ENCODE measurements around the gene TBC1D2B. TPM values are rescaled to one million over a fixed set of nuclear protein-coding genes. Genes with fewer than 3 reads are reported as not detected.
A peak's percentile ranks its signal among the peaks of the same experiment; 100 is the strongest.

The TBC1D2B gene
- polyA plus RNA-seq, 4 donors: 7.6 to 44.4 (median 11.9) TPM

DNA sequence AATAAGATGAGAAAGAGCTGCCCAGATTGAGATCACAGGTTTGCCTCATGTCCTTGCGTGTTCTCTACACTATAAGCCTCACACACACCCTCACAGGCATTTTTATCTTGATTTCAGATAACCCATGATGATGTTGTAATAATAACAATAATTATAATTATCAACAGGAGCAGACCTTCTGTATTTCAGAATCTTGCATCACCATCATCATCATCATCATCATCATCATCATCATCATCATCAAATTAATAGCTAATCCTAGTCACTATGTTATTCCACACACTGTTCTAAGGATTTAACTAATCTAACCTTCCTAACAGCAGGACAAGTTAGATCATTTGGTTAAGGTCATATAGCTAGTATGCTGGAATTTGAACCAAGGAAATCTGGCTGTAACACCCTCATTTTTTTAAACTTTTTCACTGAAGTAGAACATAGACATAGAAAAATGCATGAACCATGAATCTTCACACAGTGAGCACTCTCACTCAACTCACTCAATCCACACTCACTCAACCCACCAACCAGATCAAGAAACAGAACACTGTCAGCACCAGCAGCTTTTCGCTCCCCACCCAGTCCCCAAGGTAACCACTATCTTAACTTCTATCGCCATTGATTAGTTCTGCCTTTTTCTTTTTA is 13.0 kb upstream of the TBC1D2B start:
- no peak overlapping the region for H3K27ac ChIP-seq (ENCODE audit: low read depth in 1 of 3, low read length in 2 of 3)
- H3K36me3 ChIP-seq (ENCODE audit: control insufficient read depth in 3 of 3, insufficient read depth in 2 of 3, low read depth in 1 of 3, low read length in 3 of 3): no peaks in the 10 kb centered on the region
- H3K27me3 ChIP-seq (ENCODE audit: control insufficient read depth in 3 of 3, insufficient read depth in 3 of 3, low read length in 3 of 3): no peaks in the 10 kb centered on the region
- no peak overlapping the region for H3K4me3 ChIP-seq (ENCODE audit: low read depth in 1 of 3, low read length in 3 of 3)
- peaks cover 4 to 31% (median 6%) of the 10 kb centered on the region in 3 donors for H3K4me1 ChIP-seq (ENCODE audit: control insufficient read depth in 3 of 3, insufficient read depth in 2 of 3, low read depth in 1 of 3, low read length in 2 of 3)
- 84 to 95% (median 93%) methylated on average over 3 of the region's 3 CpGs for WGBS, 3 donors
- no peaks in the 10 kb centered on the region for H3K9me3 ChIP-seq (ENCODE audit: control insufficient read depth in 2 of 2, insufficient read depth in 1 of 2, low read depth in 1 of 2, low read length in 1 of 2)
- FAIRE-seq (no peak), DNase-seq (no peak)

DNA sequence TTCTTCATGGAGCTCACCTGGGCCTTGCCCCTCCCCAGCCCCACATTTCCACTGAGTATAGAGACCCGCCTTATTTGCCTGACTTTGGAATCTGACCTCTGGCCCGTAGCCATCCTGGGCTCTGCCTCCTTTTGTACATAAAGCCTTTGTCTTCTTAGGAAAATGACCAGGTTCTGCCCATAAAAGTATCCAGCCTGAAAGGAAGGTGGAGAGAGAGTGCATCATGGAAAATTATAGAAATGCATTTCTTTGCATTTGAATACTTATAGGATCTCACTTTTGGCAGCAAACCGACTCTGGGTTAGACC is 11.2 kb upstream of the TBC1D2B start:
- WGBS, 3 donors: 10 to 65% (median 37%) methylated on average over 3 of the region's 3 CpGs
- no peaks in the 10 kb centered on the region for H3K27me3 ChIP-seq (ENCODE audit: control insufficient read depth in 3 of 3, insufficient read depth in 3 of 3, low read length in 3 of 3)
- H3K9me3 ChIP-seq (ENCODE audit: control insufficient read depth in 2 of 2, insufficient read depth in 1 of 2, low read depth in 1 of 2, low read length in 1 of 2): no peaks in the 10 kb centered on the region
- H3K36me3 ChIP-seq (ENCODE audit: control insufficient read depth in 3 of 3, insufficient read depth in 2 of 3, low read depth in 1 of 3, low read length in 3 of 3): no peaks in the 10 kb centered on the region
- H3K4me1 ChIP-seq (ENCODE audit: control insufficient read depth in 3 of 3, insufficient read depth in 2 of 3, low read depth in 1 of 3, low read length in 2 of 3): peaks cover 1 to 31% (median 4%) of the 10 kb centered on the region in 3 donors
- no peak overlapping the region for H3K27ac ChIP-seq (ENCODE audit: low read depth in 1 of 3, low read length in 2 of 3)
- DNase-seq: peak; percentile 49 to 68
- no peak for FAIRE-seq
- no peak overlapping the region for H3K4me3 ChIP-seq (ENCODE audit: low read depth in 1 of 3, low read length in 3 of 3)

DNA sequence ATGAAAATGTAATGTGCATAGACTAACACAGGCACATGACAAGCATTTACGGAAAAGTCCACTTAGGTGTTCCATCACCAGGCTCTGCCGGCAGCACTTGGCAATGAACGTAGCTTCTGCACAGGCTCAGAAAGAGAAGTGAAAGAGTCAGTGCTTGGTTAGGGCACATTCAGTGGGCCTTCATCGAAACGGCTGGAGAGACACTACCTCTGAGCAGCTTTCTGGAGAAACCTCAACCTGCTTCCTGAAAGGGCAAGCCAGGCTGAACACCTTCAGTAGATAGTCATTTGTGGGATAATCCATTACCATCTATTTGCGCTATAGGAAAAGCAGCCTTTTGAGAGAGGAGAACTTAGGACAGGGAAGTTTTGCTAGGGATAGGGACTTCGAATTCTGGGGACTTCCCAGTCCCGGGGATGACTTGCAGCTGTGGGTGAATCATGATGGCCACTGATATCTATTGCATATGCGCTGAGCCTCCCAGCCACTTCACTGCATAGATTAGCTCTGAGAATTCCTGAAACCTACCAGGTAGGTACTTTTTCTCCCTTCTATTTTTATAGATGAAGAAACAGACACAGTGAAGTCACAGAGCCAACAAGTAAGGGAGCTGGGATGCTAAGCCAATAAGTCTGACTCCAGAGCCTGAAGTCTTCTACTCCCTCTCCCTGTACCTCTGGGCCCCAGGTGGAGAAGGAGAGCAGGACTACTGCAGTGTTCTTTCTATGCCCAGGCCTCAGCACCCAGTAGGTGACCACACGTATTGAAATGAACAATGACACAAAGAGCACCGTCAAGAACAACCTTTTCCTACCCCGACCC is 10.7 kb upstream of the TBC1D2B start:
- no peak for DNase-seq
- H3K4me1 ChIP-seq (ENCODE audit: control insufficient read depth in 3 of 3, insufficient read depth in 2 of 3, low read depth in 1 of 3, low read length in 2 of 3): peaks cover 1 to 31% (median 4%) of the 10 kb centered on the region in 3 donors

DNA sequence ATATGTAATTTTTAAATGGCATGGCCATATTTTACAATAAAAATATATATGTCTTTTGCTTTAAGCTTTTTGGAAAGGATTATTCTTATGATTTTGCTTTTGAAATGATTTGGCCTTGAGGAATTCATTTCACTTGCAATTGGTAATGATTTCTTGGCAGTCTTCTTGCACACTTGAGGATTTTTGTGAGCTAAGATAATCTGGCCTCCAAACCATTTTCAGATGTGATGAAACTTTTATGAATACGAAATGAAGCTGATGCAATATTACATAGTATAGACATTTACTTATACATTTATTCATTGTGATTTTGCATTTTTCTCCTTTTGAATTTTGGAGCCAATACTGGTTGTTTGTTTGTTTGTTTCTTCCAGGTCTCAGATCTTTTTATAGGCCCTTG is 8.4 kb upstream of the TBC1D2B start:
- peaks cover 1 to 28% (median 4%) of the 10 kb centered on the region in 3 donors for H3K4me1 ChIP-seq (ENCODE audit: control insufficient read depth in 3 of 3, insufficient read depth in 2 of 3, low read depth in 1 of 3, low read length in 2 of 3)
- DNase-seq (no peak), FAIRE-seq (no peak)
- H3K4me3 ChIP-seq (ENCODE audit: low read depth in 1 of 3, low read length in 3 of 3): no peak overlapping the region
- no peaks in the 10 kb centered on the region for H3K36me3 ChIP-seq (ENCODE audit: control insufficient read depth in 3 of 3, insufficient read depth in 2 of 3, low read depth in 1 of 3, low read length in 3 of 3)
- 74 to 97% (median 86%) methylated on average over 1 of the region's 1 CpG for WGBS, 3 donors
- H3K27ac ChIP-seq (ENCODE audit: low read depth in 1 of 3, low read length in 2 of 3): no peak overlapping the region
- H3K27me3 ChIP-seq (ENCODE audit: control insufficient read depth in 3 of 3, insufficient read depth in 3 of 3, low read length in 3 of 3): no peaks in the 10 kb centered on the region
- no peaks in the 10 kb centered on the region for H3K9me3 ChIP-seq (ENCODE audit: control insufficient read depth in 2 of 2, insufficient read depth in 1 of 2, low read depth in 1 of 2, low read length in 1 of 2)

More for the DNA sequence above, 10.7 kb upstream of the TBC1D2B start:
- no peak for FAIRE-seq
- no peaks in the 10 kb centered on the region for H3K36me3 ChIP-seq (ENCODE audit: control insufficient read depth in 3 of 3, insufficient read depth in 2 of 3, low read depth in 1 of 3, low read length in 3 of 3)
- 62 to 72% (median 62%) methylated on average over 12 of the region's 12 CpGs for WGBS, 3 donors
- no peaks in the 10 kb centered on the region for H3K27me3 ChIP-seq (ENCODE audit: control insufficient read depth in 3 of 3, insufficient read depth in 3 of 3, low read length in 3 of 3)
- no peaks in the 10 kb centered on the region for H3K9me3 ChIP-seq (ENCODE audit: control insufficient read depth in 2 of 2, insufficient read depth in 1 of 2, low read depth in 1 of 2, low read length in 1 of 2)
- no peak overlapping the region for H3K4me3 ChIP-seq (ENCODE audit: low read depth in 1 of 3, low read length in 3 of 3)
- H3K27ac ChIP-seq (ENCODE audit: low read depth in 1 of 3, low read length in 2 of 3): no peak overlapping the region

DNA sequence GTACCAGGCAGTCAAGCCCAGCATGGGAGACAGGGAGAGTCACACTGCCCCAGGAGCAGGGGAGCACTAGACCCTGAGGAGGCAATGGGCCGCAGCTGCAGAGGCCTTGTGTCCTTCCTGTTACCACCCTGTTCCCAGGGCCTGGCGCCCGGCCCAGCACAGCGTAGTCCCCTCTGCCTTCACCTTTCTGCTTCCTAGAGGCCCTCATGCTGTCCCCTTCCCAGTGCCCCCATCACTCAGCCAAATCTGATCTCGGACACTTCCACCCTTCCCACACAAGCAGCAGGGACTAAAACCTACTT is 6.9 kb upstream of the TBC1D2B start:
- FAIRE-seq: no peak
- no peaks in the 10 kb centered on the region for H3K27me3 ChIP-seq (ENCODE audit: control insufficient read depth in 3 of 3, insufficient read depth in 3 of 3, low read length in 3 of 3)
- H3K36me3 ChIP-seq (ENCODE audit: control insufficient read depth in 3 of 3, insufficient read depth in 2 of 3, low read depth in 1 of 3, low read length in 3 of 3): no peaks in the 10 kb centered on the region
- no peaks in the 10 kb centered on the region for H3K9me3 ChIP-seq (ENCODE audit: control insufficient read depth in 2 of 2, insufficient read depth in 1 of 2, low read depth in 1 of 2, low read length in 1 of 2)
- no peak overlapping the region for H3K4me3 ChIP-seq (ENCODE audit: low read depth in 1 of 3, low read length in 3 of 3)
- peaks cover 1 to 39% (median 4%) of the 10 kb centered on the region in 3 donors for H3K4me1 ChIP-seq (ENCODE audit: control insufficient read depth in 3 of 3, insufficient read depth in 2 of 3, low read depth in 1 of 3, low read length in 2 of 3)
- DNase-seq: no peak
- H3K27ac ChIP-seq (ENCODE audit: low read depth in 1 of 3, low read length in 2 of 3): peak overlapping the region in 1 of 3 donors; percentile 44
- WGBS, 3 donors: 33 to 67% (median 59%) methylated on average over 3 to 5 of the region's 5 CpGs

DNA sequence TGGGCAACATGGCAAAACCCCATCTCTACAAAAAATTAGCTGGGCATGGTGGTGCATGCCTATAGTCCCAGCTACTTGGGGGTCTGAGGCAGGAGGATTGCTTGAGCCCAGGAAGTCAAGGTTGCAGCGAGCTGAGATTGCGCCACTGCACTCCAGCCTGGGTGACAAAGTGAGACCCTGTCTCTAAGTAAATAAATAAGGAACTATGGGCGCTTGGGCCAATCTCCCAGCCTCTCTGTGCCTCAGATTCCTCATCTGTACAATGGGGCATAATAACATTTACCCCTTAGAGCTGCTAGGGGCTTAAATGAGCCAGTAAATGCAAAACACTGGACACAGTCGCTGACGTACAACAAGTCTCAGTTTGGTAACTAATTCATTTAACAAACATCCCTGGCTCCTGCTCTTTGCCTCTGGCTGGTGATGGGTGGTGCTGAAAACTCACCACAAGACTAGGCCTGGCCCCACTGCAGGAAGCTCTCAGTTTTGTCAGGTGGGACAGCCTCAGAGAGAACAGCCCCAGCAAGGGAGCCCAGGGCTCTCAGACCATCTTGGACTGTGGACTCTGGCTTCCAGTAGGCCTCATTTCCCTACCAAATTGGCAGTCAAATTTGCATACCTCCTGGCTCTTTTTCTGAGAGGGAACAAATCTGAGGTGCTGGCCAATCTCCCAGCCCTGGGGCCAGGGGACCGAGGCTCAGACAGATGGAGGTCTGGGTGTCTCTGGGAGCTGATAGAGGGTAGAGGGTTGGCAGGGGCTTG is 6.4 kb upstream of the TBC1D2B start:
- peak overlapping the region in 1 of 3 donors; percentile 44 for H3K27ac ChIP-seq (ENCODE audit: low read depth in 1 of 3, low read length in 2 of 3)
- H3K4me3 ChIP-seq (ENCODE audit: low read depth in 1 of 3, low read length in 3 of 3): no peak overlapping the region
- peaks cover 1 to 42% (median 4%) of the 10 kb centered on the region in 3 donors for H3K4me1 ChIP-seq (ENCODE audit: control insufficient read depth in 3 of 3, insufficient read depth in 2 of 3, low read depth in 1 of 3, low read length in 2 of 3)
- FAIRE-seq (no peak), DNase-seq (peak in 1 of 2 donors; percentile 54)
- no peaks in the 10 kb centered on the region for H3K9me3 ChIP-seq (ENCODE audit: control insufficient read depth in 2 of 2, insufficient read depth in 1 of 2, low read depth in 1 of 2, low read length in 1 of 2)
- H3K36me3 ChIP-seq (ENCODE audit: control insufficient read depth in 3 of 3, insufficient read depth in 2 of 3, low read depth in 1 of 3, low read length in 3 of 3): no peaks in the 10 kb centered on the region
- 74 to 81% (median 79%) methylated on average over 6 of the region's 6 CpGs for WGBS, 3 donors
- H3K27me3 ChIP-seq (ENCODE audit: control insufficient read depth in 3 of 3, insufficient read depth in 3 of 3, low read length in 3 of 3): no peaks in the 10 kb centered on the region

DNA sequence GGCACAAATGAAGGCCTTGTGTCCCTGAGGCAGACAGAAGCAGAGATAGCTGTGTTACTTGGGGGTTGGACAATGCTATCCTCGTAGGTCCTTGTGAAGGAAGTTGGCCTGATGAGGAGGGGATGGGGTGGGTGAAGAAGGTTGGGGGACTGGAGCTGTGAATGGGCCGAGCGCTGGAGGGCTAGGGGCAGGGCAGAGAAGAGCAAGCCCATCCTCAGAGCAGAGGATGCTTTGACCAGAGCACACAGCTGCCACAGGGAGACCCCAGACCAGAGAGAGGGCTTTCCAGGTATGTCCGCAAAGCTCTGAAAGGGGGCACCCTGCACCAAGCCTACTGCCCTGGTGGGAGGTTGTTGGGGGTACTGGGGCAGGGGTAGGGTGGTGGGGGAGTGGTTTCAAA is 5.7 kb upstream of the TBC1D2B start:
- H3K4me3 ChIP-seq (ENCODE audit: low read depth in 1 of 3, low read length in 3 of 3): no peak overlapping the region
- peak overlapping the region in 1 of 3 donors; percentile 46 for H3K27ac ChIP-seq (ENCODE audit: low read depth in 1 of 3, low read length in 2 of 3)
- H3K36me3 ChIP-seq (ENCODE audit: control insufficient read depth in 3 of 3, insufficient read depth in 2 of 3, low read depth in 1 of 3, low read length in 3 of 3): no peaks in the 10 kb centered on the region
- H3K9me3 ChIP-seq (ENCODE audit: control insufficient read depth in 2 of 2, insufficient read depth in 1 of 2, low read depth in 1 of 2, low read length in 1 of 2): no peaks in the 10 kb centered on the region
- DNase-seq (no peak), FAIRE-seq (no peak)
- H3K27me3 ChIP-seq (ENCODE audit: control insufficient read depth in 3 of 3, insufficient read depth in 3 of 3, low read length in 3 of 3): no peaks in the 10 kb centered on the region
- H3K4me1 ChIP-seq (ENCODE audit: control insufficient read depth in 3 of 3, insufficient read depth in 2 of 3, low read depth in 1 of 3, low read length in 2 of 3): peaks cover 0 to 36% (median under 1%) of the 10 kb centered on the region in 3 donors
- 92 to 94% (median 92%) methylated on average over 4 of the region's 4 CpGs for WGBS, 3 donors

DNA sequence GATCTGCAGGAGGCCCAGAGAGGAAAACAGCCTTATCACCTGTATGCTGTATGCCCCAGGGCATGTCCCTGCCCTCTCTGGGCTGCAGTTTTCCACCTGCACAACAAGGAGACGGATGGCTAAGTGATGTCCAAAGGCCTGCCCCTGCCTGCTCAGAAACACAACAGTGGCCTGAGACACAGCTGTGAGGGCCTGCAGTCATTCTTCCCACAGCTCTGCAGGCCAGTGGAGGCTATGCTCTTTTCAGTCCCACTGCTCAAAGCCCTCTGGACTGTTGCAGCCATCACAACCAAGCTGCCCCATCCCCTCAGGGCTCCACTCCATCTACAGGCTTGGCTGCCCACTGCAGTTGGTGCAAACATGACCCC is 5.2 kb upstream of the TBC1D2B start:
- H3K27ac ChIP-seq (ENCODE audit: low read depth in 1 of 3, low read length in 2 of 3): peak overlapping the region in 2 of 3 donors; percentile 20 to 46
- no peak for DNase-seq

More for the DNA sequence above, 5.2 kb upstream of the TBC1D2B start:
- no peaks in the 10 kb centered on the region for H3K36me3 ChIP-seq (ENCODE audit: control insufficient read depth in 3 of 3, insufficient read depth in 2 of 3, low read depth in 1 of 3, low read length in 3 of 3)
- no peaks in the 10 kb centered on the region for H3K27me3 ChIP-seq (ENCODE audit: control insufficient read depth in 3 of 3, insufficient read depth in 3 of 3, low read length in 3 of 3)
- H3K4me1 ChIP-seq (ENCODE audit: control insufficient read depth in 3 of 3, insufficient read depth in 2 of 3, low read depth in 1 of 3, low read length in 2 of 3): peaks cover 0 to 35% (median 0%) of the 10 kb centered on the region in 3 donors
- WGBS, 3 donors: 82 to 100% (median 88%) methylated on average over 1 of the region's 1 CpG
- FAIRE-seq: no peak
- no peak overlapping the region for H3K4me3 ChIP-seq (ENCODE audit: low read depth in 1 of 3, low read length in 3 of 3)
- no peaks in the 10 kb centered on the region for H3K9me3 ChIP-seq (ENCODE audit: control insufficient read depth in 2 of 2, insufficient read depth in 1 of 2, low read depth in 1 of 2, low read length in 1 of 2)

Measured in small intestine (tissue), 7 donors.